ENCODE measurements around the gene PPP1CC. TPM values are rescaled to one million over a fixed set of nuclear protein-coding genes. Genes with fewer than 3 reads are reported as not detected.

The PPP1CC gene
- total RNA-seq, 1 experiment from 2014 or later = 321 TPM

DNA sequence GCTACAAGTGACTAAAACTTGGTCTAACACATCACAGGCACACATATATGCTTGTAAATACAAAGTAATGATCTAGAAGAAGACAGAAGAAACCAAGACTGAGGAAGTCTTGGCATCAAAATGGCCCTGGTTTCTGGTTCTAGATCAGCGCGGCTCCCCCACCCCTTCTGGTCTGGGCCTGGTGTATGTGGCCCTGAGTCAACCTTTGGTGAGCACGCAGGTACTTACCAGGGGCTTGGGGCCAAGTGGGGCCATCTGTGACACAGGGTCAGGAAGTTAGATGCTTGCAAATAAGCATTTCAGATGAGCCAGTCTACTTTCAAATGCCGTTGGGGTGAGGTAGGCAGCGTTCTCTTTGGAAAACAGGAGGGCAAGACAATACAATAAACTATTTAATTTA lies 40.6 kb downstream of the PPP1CC start (continued):
- TF ChIP-seq, protein P1, sequence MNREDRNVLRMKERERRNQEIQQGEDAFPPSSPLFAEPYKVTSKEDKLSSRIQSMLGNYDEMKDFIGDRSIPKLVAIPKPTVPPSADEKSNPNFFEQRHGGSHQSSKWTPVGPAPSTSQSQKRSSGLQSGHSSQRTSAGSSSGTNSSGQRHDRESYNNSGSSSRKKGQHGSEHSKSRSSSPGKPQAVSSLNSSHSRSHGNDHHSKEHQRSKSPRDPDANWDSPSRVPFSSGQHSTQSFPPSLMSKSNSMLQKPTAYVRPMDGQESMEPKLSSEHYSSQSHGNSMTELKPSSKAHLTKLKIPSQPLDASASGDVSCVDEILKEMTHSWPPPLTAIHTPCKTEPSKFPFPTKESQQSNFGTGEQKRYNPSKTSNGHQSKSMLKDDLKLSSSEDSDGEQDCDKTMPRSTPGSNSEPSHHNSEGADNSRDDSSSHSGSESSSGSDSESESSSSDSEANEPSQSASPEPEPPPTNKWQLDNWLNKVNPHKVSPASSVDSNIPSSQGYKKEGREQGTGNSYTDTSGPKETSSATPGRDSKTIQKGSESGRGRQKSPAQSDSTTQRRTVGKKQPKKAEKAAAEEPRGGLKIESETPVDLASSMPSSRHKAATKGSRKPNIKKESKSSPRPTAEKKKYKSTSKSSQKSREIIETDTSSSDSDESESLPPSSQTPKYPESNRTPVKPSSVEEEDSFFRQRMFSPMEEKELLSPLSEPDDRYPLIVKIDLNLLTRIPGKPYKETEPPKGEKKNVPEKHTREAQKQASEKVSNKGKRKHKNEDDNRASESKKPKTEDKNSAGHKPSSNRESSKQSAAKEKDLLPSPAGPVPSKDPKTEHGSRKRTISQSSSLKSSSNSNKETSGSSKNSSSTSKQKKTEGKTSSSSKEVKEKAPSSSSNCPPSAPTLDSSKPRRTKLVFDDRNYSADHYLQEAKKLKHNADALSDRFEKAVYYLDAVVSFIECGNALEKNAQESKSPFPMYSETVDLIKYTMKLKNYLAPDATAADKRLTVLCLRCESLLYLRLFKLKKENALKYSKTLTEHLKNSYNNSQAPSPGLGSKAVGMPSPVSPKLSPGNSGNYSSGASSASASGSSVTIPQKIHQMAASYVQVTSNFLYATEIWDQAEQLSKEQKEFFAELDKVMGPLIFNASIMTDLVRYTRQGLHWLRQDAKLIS (CRISPR knock-in tag; IDR thresholded peaks at IDR 0.05; ENCODE audit: borderline replicate concordance) = no peak

DNA sequence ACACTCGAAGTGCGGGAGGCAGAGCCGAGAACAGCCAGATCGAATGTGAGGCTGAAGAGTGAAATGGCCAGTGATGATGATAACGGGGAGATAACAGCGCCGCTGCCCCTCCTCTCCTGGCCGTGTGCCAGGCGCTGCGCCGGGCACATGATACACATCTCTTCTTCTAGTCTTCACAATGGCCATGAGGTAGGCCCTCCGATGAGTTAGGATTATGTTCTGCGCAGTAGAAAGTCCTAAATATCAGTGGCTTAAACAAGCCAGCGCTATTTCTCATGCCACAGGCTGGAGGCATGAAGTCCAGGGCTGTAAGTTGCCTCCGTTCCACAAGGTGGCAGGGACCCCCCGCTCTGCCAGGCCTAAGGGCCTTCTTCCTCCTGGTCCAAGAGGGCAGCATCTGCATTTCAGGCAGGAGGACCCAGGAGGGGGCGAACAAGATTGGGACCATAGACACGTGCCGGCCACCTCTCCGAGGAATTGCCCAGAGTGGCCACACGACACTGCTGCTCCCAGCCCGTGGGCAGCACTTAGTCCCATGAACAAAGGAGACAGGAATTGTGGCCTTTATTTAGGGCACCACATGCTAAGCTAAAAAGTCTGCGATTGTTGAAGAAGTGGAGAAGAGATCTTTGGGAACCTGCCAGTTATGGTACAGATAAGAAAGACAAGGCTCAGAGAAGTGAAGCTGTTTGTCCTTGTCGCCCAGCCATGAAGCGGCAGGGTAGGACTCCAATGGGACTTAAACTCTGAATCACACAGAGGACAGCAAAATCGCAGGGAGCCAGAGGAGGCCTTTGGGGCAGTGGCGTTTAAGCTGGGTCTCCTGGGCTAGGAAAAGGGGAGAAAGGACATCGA lies 42.9 kb downstream of the PPP1CC start:
- Mint-ChIP-seq H3K4me1 (0 out of 2 replicates have a peak, but pooled peaks cover 6% of the 10 kb centered on the region), H3K27ac (no peak overlapping the region), H3K27me3 (ENCODE audit: low read depth) (no peaks in the 10 kb centered on the region; the same call in 1 of the 2 replicates), H3K4me3 (no peak overlapping the region), H3K9me3 (no peaks in the 10 kb centered on the region), H3K36me3 (no peaks in the 10 kb centered on the region)
- TF ChIP-seq SP1 (CRISPR knock-in tag; conservative IDR thresholded peaks at IDR 0.05) = no peak
- TF ChIP-seq ETV6 (CRISPR knock-in tag; IDR thresholded peaks at IDR 0.05) = no peak
- TF ChIP-seq STAT6 (CRISPR knock-in tag; conservative IDR thresholded peaks at IDR 0.05; ENCODE audit: low read depth) = no peak
- DNase-seq (ENCODE audit: low spot score) = peak; percentile 26
- ATAC-seq = peak; percentile 12; the same call in 1 of the 2 replicates
- POLR2A ChIA-PET = no interaction called here
- CTCF ChIA-PET = interaction anchor here (1.0 to 1.3 kb wide), 2 partner anchors 10 to 231 kb away, joined by 3 to 4 read pairs; partner anchors contain the start of genes FAM216A and GPN3

- ChIA-PET CTCF (interaction anchor here (0.7 to 0.9 kb wide), 3 partner anchors 49 to 125 kb away, joined by 3 read pairs; no protein-coding TSS in a partner anchor), POLR2A (no interaction called here)
- peak; percentile 98 for ATAC-seq
- Mint-ChIP-seq H3K27me3 (ENCODE audit: low read depth) (no peaks in the 10 kb centered on the region; the same call in 1 of the 2 replicates), H3K4me3 (no peak overlapping the region), H3K36me3 (no peaks in the 10 kb centered on the region), H3K27ac (no peak overlapping the region), H3K4me1 (0 out of 2 replicates have a peak, but pooled peaks cover 6% of the 10 kb centered on the region), H3K9me3 (no peaks in the 10 kb centered on the region)
- peak; percentile 80 for DNase-seq (ENCODE audit: low spot score)
- TF ChIP-seq OVOL2 (CRISPR knock-in tag; IDR thresholded peaks at IDR 0.05; ENCODE audit: borderline replicate concordance) = no peak
- no peak for TF ChIP-seq ATF3 (CRISPR knock-in tag; conservative IDR thresholded peaks at IDR 0.05)
- TF ChIP-seq CBFB (CRISPR knock-in tag; IDR thresholded peaks at IDR 0.05; ENCODE audit: low read depth) = no peak
- no peak for TF ChIP-seq ZBTB21 (CRISPR knock-in tag; IDR thresholded peaks at IDR 0.05; ENCODE audit: borderline replicate concordance)
- TF ChIP-seq GABPB1 (CRISPR knock-in tag; IDR thresholded peaks at IDR 0.05) = no peak
- TF ChIP-seq CTCF (IDR thresholded peaks at IDR 0.05) = peak; percentile 31; the same call in 1 of the 2 replicates
- no peak for TF ChIP-seq HMGXB4 (CRISPR knock-in tag; IDR thresholded peaks at IDR 0.05)
- no peak for TF ChIP-seq JUN (CRISPR knock-in tag; IDR thresholded peaks at IDR 0.05)
- no peak for TF ChIP-seq CDX4 (CRISPR knock-in tag; IDR thresholded peaks at IDR 0.05; ENCODE audit: borderline replicate concordance)
- TF ChIP-seq MLX (CRISPR knock-in tag; IDR thresholded peaks at IDR 0.05) = no peak
- TF ChIP-seq NFYB (CRISPR knock-in tag; conservative IDR thresholded peaks at IDR 0.05; ENCODE audit: low read depth) = no peak
- TF ChIP-seq ZNF121 (CRISPR knock-in tag; IDR thresholded peaks at IDR 0.05) = peak; percentile 95
Observed at GRCh38 chr12:110698171-110698902, 44.4 kb downstream of the PPP1CC start.
